ENCODE data around the gene ZFAND2B. TPM values are rescaled to one million over a fixed set of nuclear protein-coding genes. Genes with fewer than 3 reads are reported as not detected.

The ZFAND2B gene
- total and polyA plus RNA-seq, 4 experiments from 2014 or later: 73.3 to 81.5 (median 78.0) TPM

DNA sequence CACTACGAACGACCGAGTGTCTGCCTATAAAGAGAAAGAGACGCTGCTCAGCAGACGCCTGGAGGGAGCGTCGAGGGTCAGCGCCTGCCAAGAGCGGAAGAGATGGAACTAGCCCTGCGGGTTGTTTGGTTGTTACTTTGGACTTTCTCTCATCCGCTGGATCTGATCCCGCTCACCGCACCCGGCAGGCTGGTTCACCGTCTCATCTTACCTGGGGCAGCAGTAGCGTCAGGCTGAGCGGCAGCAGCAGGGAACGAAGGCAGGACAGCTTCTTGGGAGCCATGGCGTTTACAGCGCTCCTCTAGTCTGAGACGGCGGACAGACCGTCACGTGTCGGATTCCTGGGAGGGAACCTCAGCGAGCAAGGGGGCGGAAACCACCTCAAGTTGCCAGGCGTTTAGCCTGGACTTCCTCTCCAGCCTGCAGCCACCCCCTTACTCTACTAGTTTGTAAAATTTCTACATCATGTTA is 36.7 kb downstream of the ZFAND2B start:
- Mint-ChIP-seq H3K4me1 (peaks cover 26 to 60% (median 38%) of the 10 kb centered on the region in 4 donors), H3K9me3 (no peaks in the 10 kb centered on the region), H3K27ac (peak overlapping the region in 5 of 7 donors; percentile 7 to 83 (median 62))

DNA sequence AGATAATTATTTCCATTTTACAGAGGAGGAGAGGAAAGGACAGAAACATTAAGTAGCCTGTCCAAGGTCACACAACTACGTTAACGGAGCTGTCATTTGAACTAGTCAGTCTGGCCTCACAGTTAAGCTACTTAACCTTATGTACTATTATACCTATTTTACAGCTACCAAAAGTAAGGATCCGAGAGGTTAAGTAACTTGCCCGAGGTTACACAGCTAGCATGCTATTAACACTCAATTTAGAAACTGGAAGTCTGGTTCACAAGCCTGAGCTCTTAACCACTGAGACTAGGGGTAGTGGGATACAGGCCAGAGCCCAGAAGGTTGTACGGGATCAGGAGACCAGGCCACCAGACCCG is 38.2 kb downstream of the ZFAND2B start:
- peaks cover 53% of the 10 kb centered on the region for H3K4me1 ChIP-seq (ENCODE audit: insufficient read depth, low read length)
- DNase-seq: no peak
- Mint-ChIP-seq H3K9me3 (no peaks in the 10 kb centered on the region), H3K4me3 (peak overlapping the region; percentile 85 to 99 (median 94)), H3K36me3 (peaks cover 19 to 24% of the 10 kb centered on the region in 2 donors), H3K27me3 (no peaks in the 10 kb centered on the region), H3K27ac (peak overlapping the region; percentile 96 to 99 (median 99)), H3K4me1 (peaks cover 33 to 75% (median 51%) of the 10 kb centered on the region in 4 donors)
- H3K9me3 ChIP-seq (ENCODE audit: control insufficient read depth in 1 of 2, low read length in 2 of 2): no peaks in the 10 kb centered on the region
- no peaks in the 10 kb centered on the region for H3K36me3 ChIP-seq (ENCODE audit: insufficient read depth, low read length)
- ChIA-PET POLR2A (ENCODE audit: partially characterized antibody) (interaction anchor here (0.6 to 12.0 kb wide), 16 partner anchors 9 to 142 kb away, joined by 3 to 684 read pairs (median 5); partner anchors contain the start of genes ABCB6, ANKZF1, ATG9A and CNPPD1), CTCF (ENCODE audit: partially characterized antibody) (interaction anchor here (0.6 to 12.8 kb wide), 19 partner anchors 9 to 86 kb away, joined by 3 to 150 read pairs (median 4); partner anchors contain the start of genes ABCB6, ANKZF1, ATG9A and DNAJB2)
- intact Hi-C loops (cut with micrococcal nuclease): loop anchor here (1.0 kb wide), 3 partner anchors 9 to 66 kb away; partner anchors contain the start of genes ANKZF1, ATG9A, RETREG2 and TUBA4A
- H3K27ac ChIP-seq (ENCODE audit: low read depth, low read length): peak overlapping the region; percentile 94
- H3K27me3 ChIP-seq (ENCODE audit: insufficient read depth, low read length): no peaks in the 10 kb centered on the region
- H3K4me3 ChIP-seq (ENCODE audit: low read length in 2 of 2): peak overlapping the region; percentile 45 to 97

More for the DNA sequence above, 36.7 kb downstream of the ZFAND2B start:
- Histone ChIP-seq H3K4me1 (ENCODE audit: insufficient read depth, low read length) (peaks cover 39% of the 10 kb centered on the region), H3K9me3 (ENCODE audit: control insufficient read depth in 1 of 2, low read length in 2 of 2) (no peaks in the 10 kb centered on the region), H3K27ac (ENCODE audit: low read depth, low read length) (no peak overlapping the region), H3K4me3 (ENCODE audit: low read length in 2 of 2) (no peak overlapping the region), H3K27me3 (ENCODE audit: insufficient read depth, low read length) (no peaks in the 10 kb centered on the region), H3K36me3 (ENCODE audit: insufficient read depth, low read length) (no peaks in the 10 kb centered on the region)
- Mint-ChIP-seq H3K4me3 (peak overlapping the region in 4 of 8 donors; percentile 25 to 75 (median 56)), H3K36me3 (peaks cover 8 to 14% of the 10 kb centered on the region in 2 donors), H3K27me3 (no peaks in the 10 kb centered on the region)
- intact Hi-C loops (cut with micrococcal nuclease): no loop called here
- no peak for DNase-seq
- CTCF ChIA-PET (ENCODE audit: partially characterized antibody): no interaction called here
- POLR2A ChIA-PET (ENCODE audit: partially characterized antibody): interaction anchor here (1.1 to 2.8 kb wide), 2 partner anchors 13 to 67 kb away, joined by 3 to 23 read pairs; partner anchors contain the start of genes ANKZF1, ATG9A and CNPPD1

- H3K4me1 Mint-ChIP-seq: peaks cover 39 to 80% (median 56%) of the 10 kb centered on the region in 4 donors
- H3K36me3 ChIP-seq (ENCODE audit: insufficient read depth, low read length): peaks cover 5% of the 10 kb centered on the region
- ChIA-PET CTCF (ENCODE audit: partially characterized antibody) (interaction anchor here (0.6 to 12.8 kb wide), 19 partner anchors 8 to 86 kb away, joined by 3 to 150 read pairs (median 4); partner anchors contain the start of genes ABCB6, ANKZF1, ATG9A and DNAJB2), POLR2A (ENCODE audit: partially characterized antibody) (interaction anchor here (0.6 to 12.0 kb wide), 18 partner anchors 9 to 574 kb away, joined by 3 to 684 read pairs (median 4); partner anchors contain the start of genes ABCB6, ANKZF1, ATG9A and CNPPD1)
- no peaks in the 10 kb centered on the region for H3K9me3 ChIP-seq (ENCODE audit: control insufficient read depth in 1 of 2, low read length in 2 of 2)
- peak within 1 kb of the TSS; percentile 85 to 99 (median 94) for H3K4me3 Mint-ChIP-seq
- H3K27ac ChIP-seq (ENCODE audit: low read depth, low read length): peak within 1 kb of the TSS; percentile 94
- peak within 1 kb of the TSS; percentile 96 to 99 (median 99) for H3K27ac Mint-ChIP-seq
- peaks cover 59% of the 10 kb centered on the region for H3K4me1 ChIP-seq (ENCODE audit: insufficient read depth, low read length)
- H3K27me3 ChIP-seq (ENCODE audit: insufficient read depth, low read length): no peaks in the 10 kb centered on the region
- peak within 1 kb of the TSS; percentile 45 to 97 for H3K4me3 ChIP-seq (ENCODE audit: low read length in 2 of 2)
- no peaks in the 10 kb centered on the region for H3K9me3 Mint-ChIP-seq
- peaks cover 24 to 29% of the 10 kb centered on the region in 2 donors for H3K36me3 Mint-ChIP-seq
- no peaks in the 10 kb centered on the region for H3K27me3 Mint-ChIP-seq
- DNase-seq: peak; percentile 85 to 88 (median 86)
- intact Hi-C loops (cut with micrococcal nuclease): loop anchor here (1.0 kb wide), 3 partner anchors 8 to 67 kb away; partner anchors contain the start of genes ANKZF1, ATG9A, RETREG2 and TUBA4A
Observed at GRCh38 chr2:219245148-219245898, 38.7 kb downstream of the ZFAND2B start, which contains the start of the genes GLB1L and STK16. Gene GLB1L, minus strand, starts transcription at chr2:219245444. Its CDS starts 1,871 bp downstream, at chr2:219243573. Gene STK16, plus strand, starts transcription at chr2:219245479. Its CDS starts 521 bp downstream, at chr2:219246000.

DNA sequence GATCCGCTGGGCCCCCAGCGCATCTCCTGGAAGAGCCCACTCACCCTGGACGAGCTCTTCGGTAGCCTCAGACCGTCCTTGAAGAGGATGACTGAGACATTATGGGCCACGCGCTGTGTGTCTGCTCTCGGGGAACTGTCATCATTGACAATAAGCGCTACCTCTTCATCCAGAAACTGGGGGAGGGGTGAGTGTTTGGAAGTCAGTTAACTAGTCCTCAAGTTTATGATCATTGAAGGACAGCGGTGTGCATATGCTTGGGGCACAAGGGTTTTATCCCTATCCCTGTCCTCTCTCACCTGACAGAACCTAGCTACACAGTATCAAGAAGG is 39.3 kb downstream of the ZFAND2B start:
- H3K27ac ChIP-seq (ENCODE audit: low read depth, low read length): peak overlapping the region; percentile 94
- Mint-ChIP-seq H3K27ac (peak overlapping the region; percentile 96 to 99 (median 99)), H3K9me3 (no peaks in the 10 kb centered on the region), H3K4me3 (peak overlapping the region; percentile 85 to 99 (median 94)), H3K27me3 (no peaks in the 10 kb centered on the region), H3K4me1 (peaks cover 43 to 86% (median 62%) of the 10 kb centered on the region in 4 donors), H3K36me3 (peaks cover 30 to 35% of the 10 kb centered on the region in 2 donors)
- peak overlapping the region; percentile 45 to 97 for H3K4me3 ChIP-seq (ENCODE audit: low read length in 2 of 2)
- ChIA-PET POLR2A (ENCODE audit: partially characterized antibody) (interaction anchor here (0.6 to 12.0 kb wide), 13 partner anchors 8 to 575 kb away, joined by 3 to 684 read pairs (median 8); partner anchors contain the start of genes ABCB6, ANKZF1, ATG9A and CNPPD1), CTCF (ENCODE audit: partially characterized antibody) (interaction anchor here (0.9 to 12.8 kb wide), 12 partner anchors 9 to 87 kb away, joined by 3 to 150 read pairs (median 7); partner anchors contain the start of genes ABCB6, ANKZF1 and ATG9A)
- no peaks in the 10 kb centered on the region for H3K27me3 ChIP-seq (ENCODE audit: insufficient read depth, low read length)
- H3K4me1 ChIP-seq (ENCODE audit: insufficient read depth, low read length): peaks cover 64% of the 10 kb centered on the region
- H3K9me3 ChIP-seq (ENCODE audit: control insufficient read depth in 1 of 2, low read length in 2 of 2): no peaks in the 10 kb centered on the region
- H3K36me3 ChIP-seq (ENCODE audit: insufficient read depth, low read length): peaks cover 10% of the 10 kb centered on the region
- DNase-seq: peak in 1 of 5 donors; percentile 43
- intact Hi-C loops (cut with micrococcal nuclease): loop anchor here (1.0 kb wide), 3 partner anchors 7 to 68 kb away; partner anchors contain the start of genes ANKZF1, ATG9A, RETREG2 and TUBA4A

DNA sequence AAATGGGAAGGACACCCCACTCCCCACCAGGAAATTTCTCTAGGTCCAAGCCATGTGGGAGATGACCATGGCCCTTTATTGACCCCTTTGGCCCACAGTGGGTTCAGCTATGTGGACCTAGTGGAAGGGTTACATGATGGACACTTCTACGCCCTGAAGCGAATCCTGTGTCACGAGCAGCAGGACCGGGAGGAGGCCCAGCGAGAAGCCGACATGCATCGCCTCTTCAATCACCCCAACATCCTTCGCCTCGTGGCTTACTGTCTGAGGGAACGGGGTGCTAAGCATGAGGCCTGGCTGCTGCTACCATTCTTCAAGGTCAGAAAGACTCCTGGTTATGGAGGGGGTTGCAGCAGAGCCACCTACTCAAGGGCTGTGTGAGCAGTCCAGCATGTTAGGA is 40.0 kb downstream of the ZFAND2B start:
- H3K9me3 ChIP-seq (ENCODE audit: control insufficient read depth in 1 of 2, low read length in 2 of 2): no peaks in the 10 kb centered on the region
- Mint-ChIP-seq H3K4me1 (peaks cover 48 to 90% (median 68%) of the 10 kb centered on the region in 4 donors), H3K27ac (peak overlapping the region; percentile 96 to 99 (median 99)), H3K27me3 (no peaks in the 10 kb centered on the region), H3K9me3 (no peaks in the 10 kb centered on the region), H3K36me3 (peaks cover 37 to 42% of the 10 kb centered on the region in 2 donors), H3K4me3 (peak overlapping the region; percentile 10 to 99 (median 88))
- peak overlapping the region in 1 of 2 donors; percentile 45 for H3K4me3 ChIP-seq (ENCODE audit: low read length in 2 of 2)
- intact Hi-C loops (cut with micrococcal nuclease): no loop called here
- ChIA-PET CTCF (ENCODE audit: partially characterized antibody) (interaction anchor here (0.9 to 12.8 kb wide), 8 partner anchors 8 to 88 kb away, joined by 3 to 150 read pairs (median 10); partner anchors contain the start of genes ANKZF1 and ATG9A), POLR2A (ENCODE audit: partially characterized antibody) (interaction anchor here (0.6 to 12.0 kb wide), 9 partner anchors 7 to 529 kb away, joined by 3 to 684 read pairs (median 28); partner anchors contain the start of genes ABCB6, ANKZF1, ATG9A and CNPPD1)
- peak overlapping the region; percentile 94 for H3K27ac ChIP-seq (ENCODE audit: low read depth, low read length)
- peaks cover 17% of the 10 kb centered on the region for H3K36me3 ChIP-seq (ENCODE audit: insufficient read depth, low read length)
- no peaks in the 10 kb centered on the region for H3K27me3 ChIP-seq (ENCODE audit: insufficient read depth, low read length)
- no peak for DNase-seq
- peaks cover 71% of the 10 kb centered on the region for H3K4me1 ChIP-seq (ENCODE audit: insufficient read depth, low read length)

GRCh38 chr2:219247678-219248642 is 41.4 kb downstream of the ZFAND2B start:
- H3K9me3 Mint-ChIP-seq: peaks cover 0 to 1% (median 0%) of the 10 kb centered on the region in 8 donors
- DNase-seq: peak; percentile 80 to 90 (median 85)
- no peaks in the 10 kb centered on the region for H3K9me3 ChIP-seq (ENCODE audit: control insufficient read depth in 1 of 2, low read length in 2 of 2)
- peak overlapping the region; percentile 93 to 99 (median 98) for H3K27ac Mint-ChIP-seq
- no peaks in the 10 kb centered on the region for H3K27me3 Mint-ChIP-seq
- ChIA-PET CTCF (ENCODE audit: partially characterized antibody) (interaction anchor here (1.4 to 12.8 kb wide), 8 partner anchors 10 to 77 kb away, joined by 3 to 150 read pairs (median 9); partner anchors contain the start of genes DNAJB2 and SLC23A3), POLR2A (ENCODE audit: partially characterized antibody) (interaction anchor here (1.1 to 12.0 kb wide), 15 partner anchors 16 to 842 kb away, joined by 3 to 684 read pairs (median 17); partner anchors contain the start of genes ABCB6, ANKZF1, ATG9A and CNPPD1)
- peaks cover 22% of the 10 kb centered on the region for H3K36me3 ChIP-seq (ENCODE audit: insufficient read depth, low read length)
- peaks cover 45 to 56% of the 10 kb centered on the region in 2 donors for H3K36me3 Mint-ChIP-seq
- peak overlapping the region; percentile 83 to 99 (median 88) for H3K4me3 Mint-ChIP-seq
- H3K27ac ChIP-seq (ENCODE audit: low read depth, low read length): peak overlapping the region; percentile 87
- intact Hi-C loops (cut with micrococcal nuclease): no loop called here
- H3K4me1 Mint-ChIP-seq: peaks cover 56 to 94% (median 72%) of the 10 kb centered on the region in 4 donors
- no peaks in the 10 kb centered on the region for H3K27me3 ChIP-seq (ENCODE audit: insufficient read depth, low read length)
- peak overlapping the region; percentile 26 to 65 for H3K4me3 ChIP-seq (ENCODE audit: low read length in 2 of 2)
- peaks cover 80% of the 10 kb centered on the region for H3K4me1 ChIP-seq (ENCODE audit: insufficient read depth, low read length)

Data from CD4-positive, alpha-beta memory T cell (primary cell).